ENCODE measurements around the gene CAPN10. TPM values are rescaled to one million over a fixed set of nuclear protein-coding genes. Genes with fewer than 3 reads are reported as not detected.

The CAPN10 gene
- total RNA-seq, 1 donor, result 21.0 TPM

GRCh38 chr2:240569998-240570530 is 16.5 kb upstream of the CAPN10 start:
- no peaks in the 10 kb centered on the region for H4K20me1 ChIP-seq (ENCODE audit: insufficient read depth, low read length)
- no peaks in the 10 kb centered on the region for H3K27me3 ChIP-seq (ENCODE audit: insufficient read depth, low read length)
- H2AFZ ChIP-seq (ENCODE audit: low read length), result no peak overlapping the region
- H3K4me1 ChIP-seq (ENCODE audit: insufficient read depth, low read length), result peaks cover 25% of the 10 kb centered on the region
- DNase-seq (ENCODE audit: insufficient read length, low spot score, missing footprints), result peak; percentile 72
- no peak overlapping the region for H3K4me2 ChIP-seq (ENCODE audit: insufficient read depth, low read length)
- no peak overlapping the region for H3K4me3 ChIP-seq (ENCODE audit: insufficient read depth, low read length)
- TF ChIP-seq CTCF (IDR thresholded peaks at IDR 0.05; ENCODE audit: extremely low read depth, low read depth, low read length), result no peak
- no peak overlapping the region for H3K27ac ChIP-seq (ENCODE audit: low read depth, low read length)
- peaks cover 13% of the 10 kb centered on the region for H3K79me2 ChIP-seq (ENCODE audit: insufficient read depth, low read length)
- H3K9me3 ChIP-seq (ENCODE audit: low read depth, low read length), result no peaks in the 10 kb centered on the region
- H3K36me3 ChIP-seq (ENCODE audit: insufficient read depth, low read length), result no peaks in the 10 kb centered on the region

- no peak for TF ChIP-seq CTCF (IDR thresholded peaks at IDR 0.05; ENCODE audit: extremely low read depth, low read depth, low read length)
These were observed 15.8 kb upstream of the CAPN10 start for GRCh38 chr2:240570531-240571313.

GRCh38 chr2:240571314-240571973 is 15.1 kb upstream of the CAPN10 start:
- Histone ChIP-seq H3K4me1 (ENCODE audit: insufficient read depth, low read length) (peaks cover 15% of the 10 kb centered on the region), H4K20me1 (ENCODE audit: insufficient read depth, low read length) (no peaks in the 10 kb centered on the region), H3K4me2 (ENCODE audit: insufficient read depth, low read length) (no peak overlapping the region), H3K27ac (ENCODE audit: low read depth, low read length) (no peak overlapping the region), H3K36me3 (ENCODE audit: insufficient read depth, low read length) (no peaks in the 10 kb centered on the region), H3K27me3 (ENCODE audit: insufficient read depth, low read length) (no peaks in the 10 kb centered on the region), H3K79me2 (ENCODE audit: insufficient read depth, low read length) (peaks cover 13% of the 10 kb centered on the region), H3K4me3 (ENCODE audit: insufficient read depth, low read length) (no peak overlapping the region), H2AFZ (ENCODE audit: low read length) (no peak overlapping the region), H3K9me3 (ENCODE audit: low read depth, low read length) (no peaks in the 10 kb centered on the region)
- peak; percentile 76 for DNase-seq (ENCODE audit: insufficient read length, low spot score, missing footprints)
- TF ChIP-seq CTCF (IDR thresholded peaks at IDR 0.05; ENCODE audit: extremely low read depth, low read depth, low read length), result no peak

More at GRCh38 chr2:240570531-240571313, 15.8 kb upstream of the CAPN10 start:
- Histone ChIP-seq H3K4me1 (ENCODE audit: insufficient read depth, low read length) (peaks cover 21% of the 10 kb centered on the region), H3K27ac (ENCODE audit: low read depth, low read length) (no peak overlapping the region), H3K4me3 (ENCODE audit: insufficient read depth, low read length) (no peak overlapping the region), H3K79me2 (ENCODE audit: insufficient read depth, low read length) (peaks cover 13% of the 10 kb centered on the region), H4K20me1 (ENCODE audit: insufficient read depth, low read length) (no peaks in the 10 kb centered on the region), H3K27me3 (ENCODE audit: insufficient read depth, low read length) (no peaks in the 10 kb centered on the region), H3K9me3 (ENCODE audit: low read depth, low read length) (no peaks in the 10 kb centered on the region), H3K4me2 (ENCODE audit: insufficient read depth, low read length) (no peak overlapping the region), H3K36me3 (ENCODE audit: insufficient read depth, low read length) (no peaks in the 10 kb centered on the region), H2AFZ (ENCODE audit: low read length) (no peak overlapping the region)
- peak; percentile 73 for DNase-seq (ENCODE audit: insufficient read length, low spot score, missing footprints)

Data from osteoblast (primary cell).